ENCODE results near the gene ARSI.
"Not testable (repeated sequence)": the region's sequence is repeated elsewhere in the genome, so short reads cannot be mapped to it uniquely, and the experiment has no call there.

ARSI gene

GRCh38 chr5:150251504-150251903 lies 51.2 kb downstream of the ARSI start:
- DNase-seq (ENCODE audit: low read depth): no peak
- no peak for TF ChIP-seq CTCF (IDR thresholded peaks at IDR 0.05; ENCODE audit: low read depth, low read length, missing control alignments)
- H3K4me3 ChIP-seq (ENCODE audit: low read depth, low read length): no peak overlapping the region

GRCh38 chr5:150249744-150250143 lies 53.0 kb downstream of the ARSI start:
- no peak for DNase-seq (ENCODE audit: low read depth)
- TF ChIP-seq CTCF (IDR thresholded peaks at IDR 0.05; ENCODE audit: low read depth, low read length, missing control alignments): no peak
- no peak overlapping the region for H3K4me3 ChIP-seq (ENCODE audit: low read depth, low read length)

DNA sequence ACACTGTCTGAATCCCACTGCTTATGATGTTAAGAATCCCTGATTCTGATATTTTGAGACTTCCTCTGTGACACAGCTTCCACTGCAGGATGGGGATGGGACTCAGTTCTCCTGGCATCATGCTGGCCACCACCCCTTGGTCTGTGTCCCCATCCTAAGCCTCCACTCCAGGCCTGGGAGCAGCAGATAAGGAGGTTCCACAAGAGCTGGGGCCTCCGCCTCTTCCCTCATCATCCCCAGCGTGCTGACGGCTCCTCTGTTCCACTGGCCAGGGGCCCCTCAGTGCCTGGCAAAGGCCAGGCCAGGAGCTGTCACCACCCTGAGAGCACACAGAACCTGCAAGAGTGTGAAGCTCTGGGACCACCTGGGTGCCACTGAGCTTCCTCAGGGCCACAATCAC lies 53.8 kb downstream of the ARSI start:
- TF ChIP-seq CTCF (IDR thresholded peaks at IDR 0.05; ENCODE audit: low read depth, low read length, missing control alignments): no peak
- DNase-seq (ENCODE audit: low read depth): no peak
- no peak overlapping the region for H3K4me3 ChIP-seq (ENCODE audit: low read depth, low read length)

- DNase-seq (ENCODE audit: low read depth); H3K4me3 ChIP-seq (ENCODE audit: low read depth, low read length): not testable (repeated sequence)
Measured at GRCh38 chr5:150248493-150248892, 54.2 kb downstream of the ARSI start.

GRCh38 chr5:150247726-150248125 lies 55.0 kb downstream of the ARSI start:
- no peak overlapping the region for H3K4me3 ChIP-seq (ENCODE audit: low read depth, low read length)
- DNase-seq (ENCODE audit: low read depth): no peak
- no peak for TF ChIP-seq CTCF (IDR thresholded peaks at IDR 0.05; ENCODE audit: low read depth, low read length, missing control alignments)

- no peak for TF ChIP-seq CTCF (IDR thresholded peaks at IDR 0.05; ENCODE audit: low read depth, low read length, missing control alignments)
- H3K4me3 ChIP-seq (ENCODE audit: low read depth, low read length): no peak overlapping the region
Measured at GRCh38 chr5:150246835-150247234, 55.9 kb downstream of the ARSI start.

DNA sequence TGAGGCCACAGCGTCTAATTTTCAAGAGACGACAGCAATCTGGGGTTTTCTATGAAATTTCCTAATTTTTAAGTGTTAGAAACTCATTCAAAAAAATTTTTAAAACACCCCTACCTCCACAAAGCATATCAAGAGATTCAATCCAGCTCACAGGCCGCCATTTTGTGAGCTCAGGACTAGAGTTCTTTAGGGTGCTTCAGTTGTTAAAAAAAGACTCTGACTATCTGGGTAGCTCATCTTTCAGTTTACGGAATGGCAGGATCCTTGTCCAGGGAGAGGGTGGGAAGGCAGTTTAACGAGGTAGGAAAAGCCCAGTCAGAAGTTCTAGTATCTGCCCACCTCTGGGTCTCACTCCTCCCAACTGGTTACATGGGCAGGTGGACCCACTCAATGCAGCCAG lies 56.3 kb downstream of the ARSI start:
- TF ChIP-seq CTCF (IDR thresholded peaks at IDR 0.05; ENCODE audit: low read depth, low read length, missing control alignments): no peak
- H3K4me3 ChIP-seq (ENCODE audit: low read depth, low read length): no peak overlapping the region
- DNase-seq (ENCODE audit: low read depth): no peak

More at GRCh38 chr5:150246835-150247234, 55.9 kb downstream of the ARSI start:
- no peak for DNase-seq (ENCODE audit: low read depth)

Measured in GM12864 (cell line).